Activated CD8-positive, alpha-beta memory T cell treated with anti-CD3 and anti-CD28 coated beads for 36 hours (primary cell): ENCODE results near the gene PLEKHG1. TPM values are rescaled to one million over a fixed set of nuclear protein-coding genes. Genes with fewer than 3 reads are reported as not detected.

Experiments
- CTCF ChIA-PET: fragments of 350-600 bp; sonication (Branson Sonifier 250); formaldehyde crosslinking; loops from one replicate; lab custom pipeline; 2021; ENCODE audit warnings: antibody characterized with exemption; lab: Charles Lee
- POLR2A ChIA-PET: fragments of 350-600 bp; sonication (Branson Sonifier 250); formaldehyde crosslinking; loops from one replicate; lab custom pipeline; 2021; ENCODE audit warnings: antibody characterized with exemption; lab: Charles Lee
- total RNA-seq, 2 experiments: library from RNA; stranded (reverse); gene quantifications; one replicate each; pipeline ENCODE4 v1.2.3, GENCODE V29; 2021

Gene PLEKHG1
- total RNA-seq: 1 to 10 TPM; 7.0 to 7.7 TPM

- CTCF ChIA-PET: interaction anchor here (0.6 to 1.3 kb wide), 3 partner anchors 15 to 181 kb away, joined by 3 to 4 read pairs (median 3); no protein-coding TSS in a partner anchor
- POLR2A ChIA-PET: interaction anchor here (0.6 to 3.3 kb wide), 7 partner anchors 17 to 1055 kb away, joined by 4 to 14 read pairs (median 6); no protein-coding TSS in a partner anchor
These were observed at the start of gene PLEKHG1 for GRCh38 chr6:150599199-150600009. PLEKHG1 (plus strand) TSS chr6:150599885; CDS start chr6:150733682, 133,797 bp downstream.

DNA sequence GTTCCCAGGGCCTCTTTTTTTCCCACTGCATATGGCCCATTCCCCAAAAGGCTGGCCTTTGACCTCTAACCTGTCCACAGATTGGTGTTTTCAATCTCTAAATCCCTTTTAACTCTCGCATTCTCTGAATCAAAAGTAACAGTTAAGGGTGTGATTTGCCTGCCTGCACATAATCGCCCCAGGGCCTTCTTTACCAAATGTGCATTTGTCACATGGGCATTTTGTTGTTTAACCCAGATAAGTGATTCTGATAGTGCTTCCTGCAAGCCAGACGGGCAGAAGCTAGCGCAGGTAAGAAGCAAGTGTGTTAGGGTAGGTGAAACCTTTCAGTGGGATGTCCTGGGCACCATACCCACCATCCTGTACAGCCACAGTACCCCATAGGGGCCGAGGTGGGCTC is 49.4 kb upstream of the PLEKHG1 start:
- POLR2A ChIA-PET: no interaction called here

GRCh38 chr6:150557043-150557599 is 42.6 kb upstream of the PLEKHG1 start:
- ChIA-PET CTCF (no interaction called here), POLR2A (no interaction called here)

More for the DNA sequence above, 49.4 kb upstream of the PLEKHG1 start:
- CTCF ChIA-PET: no interaction called here

DNA sequence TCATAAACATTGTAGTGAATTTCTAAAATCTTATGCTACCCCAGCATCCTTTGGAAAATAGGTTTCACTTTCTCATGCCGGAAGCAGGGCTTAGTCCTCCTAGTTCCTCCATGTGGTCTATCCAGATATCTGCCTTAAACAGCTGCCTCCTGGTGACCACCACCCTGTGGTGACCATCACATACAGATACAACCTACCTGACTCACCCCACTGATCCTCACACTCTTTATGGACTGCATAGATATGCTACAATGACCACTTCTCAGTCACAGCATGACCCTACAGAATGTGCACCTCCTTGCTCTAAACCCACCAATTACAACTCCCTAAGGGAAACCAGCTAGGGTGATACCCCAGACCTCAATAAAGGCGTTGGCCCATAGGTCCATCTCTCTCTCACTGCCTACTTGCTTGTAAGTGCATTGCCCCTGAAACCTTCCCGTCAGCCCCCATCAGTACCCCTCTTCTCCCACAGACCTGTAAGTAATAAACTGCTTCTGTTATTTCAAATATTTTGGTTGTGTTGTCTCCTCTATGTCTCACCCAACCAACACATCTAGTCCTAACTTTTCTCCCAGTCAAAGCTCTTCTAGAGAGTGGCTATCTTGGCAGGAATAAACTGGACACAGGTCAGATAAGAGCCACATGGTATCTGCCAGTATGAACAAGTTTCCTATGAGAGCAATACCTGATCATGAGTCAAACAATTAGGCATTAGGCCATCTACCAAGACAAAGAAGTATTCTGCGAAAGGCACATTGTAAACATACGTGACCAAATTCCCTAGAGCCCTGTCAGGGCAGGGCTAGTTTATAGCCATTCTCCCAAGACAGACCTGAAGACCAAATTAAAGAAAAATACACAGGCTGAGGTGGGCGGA is 39.4 kb upstream of the PLEKHG1 start:
- ChIA-PET CTCF (no interaction called here), POLR2A (no interaction called here)

GRCh38 chr6:150560884-150561219 is 38.8 kb upstream of the PLEKHG1 start:
- ChIA-PET CTCF (no interaction called here), POLR2A (no interaction called here)

DNA sequence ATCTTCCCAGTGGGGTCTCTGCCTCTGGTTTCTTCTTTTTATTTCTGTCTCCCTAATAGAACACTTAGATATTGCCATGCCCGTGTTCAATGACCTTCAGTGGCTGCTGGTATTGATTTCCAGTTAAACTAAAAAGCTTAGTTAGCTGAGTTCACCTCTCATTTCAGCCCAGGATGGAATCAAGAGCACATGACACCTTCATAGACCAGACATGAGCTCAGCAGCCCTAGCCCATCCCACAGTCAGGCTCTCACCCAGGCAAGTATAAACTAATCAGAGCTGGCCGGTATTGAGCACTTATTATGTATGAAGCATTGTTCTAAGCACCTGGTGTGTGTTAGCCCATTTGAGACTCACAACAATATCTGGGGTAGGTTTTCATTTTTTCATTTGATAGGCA is 33.7 kb upstream of the PLEKHG1 start:
- CTCF ChIA-PET: no interaction called here
- POLR2A ChIA-PET: no interaction called here

GRCh38 chr6:150566486-150566885 is 33.2 kb upstream of the PLEKHG1 start:
- POLR2A ChIA-PET: no interaction called here
- CTCF ChIA-PET: no interaction called here

DNA sequence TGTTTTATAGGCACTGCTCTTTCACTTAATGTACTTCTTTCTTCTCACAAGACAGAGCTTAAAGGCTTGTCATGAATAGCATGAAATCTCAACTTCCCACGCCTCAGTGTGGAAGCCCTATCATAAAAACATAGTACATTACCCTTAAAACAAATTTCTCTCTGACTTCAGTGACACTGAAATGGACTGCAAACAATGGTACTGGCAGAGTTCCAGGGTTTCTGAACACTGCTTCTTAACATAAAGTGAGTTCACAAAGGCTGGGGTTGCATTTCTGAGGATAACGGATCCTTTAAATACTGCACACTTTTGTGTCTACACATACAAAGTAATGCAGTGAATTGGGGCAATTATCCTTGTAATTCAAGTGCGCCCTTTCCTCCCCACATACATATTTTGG is 32.3 kb upstream of the PLEKHG1 start:
- POLR2A ChIA-PET: no interaction called here
- CTCF ChIA-PET: no interaction called here

GRCh38 chr6:150567823-150568383 is 31.8 kb upstream of the PLEKHG1 start:
- CTCF ChIA-PET: no interaction called here
- POLR2A ChIA-PET: no interaction called here

DNA sequence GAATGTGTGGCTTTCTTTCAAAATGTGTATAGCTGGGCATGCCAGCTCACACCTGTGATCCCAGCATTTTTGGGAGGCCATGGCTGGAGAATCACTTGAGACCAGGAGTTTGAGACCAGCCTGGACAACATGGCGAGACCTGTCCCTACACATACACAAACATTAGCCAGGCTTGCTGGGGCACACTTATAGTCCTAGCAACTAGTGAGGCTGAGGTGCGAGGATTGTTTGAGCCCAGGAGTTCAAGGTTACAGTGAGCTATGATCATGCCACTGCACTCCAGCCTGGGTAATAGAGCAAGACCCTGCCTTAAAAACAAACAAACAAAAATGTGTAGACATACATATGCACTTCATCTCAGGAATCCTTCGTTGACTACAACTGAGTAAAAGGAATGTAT is 31.1 kb upstream of the PLEKHG1 start:
- POLR2A ChIA-PET: no interaction called here
- CTCF ChIA-PET: no interaction called here

DNA sequence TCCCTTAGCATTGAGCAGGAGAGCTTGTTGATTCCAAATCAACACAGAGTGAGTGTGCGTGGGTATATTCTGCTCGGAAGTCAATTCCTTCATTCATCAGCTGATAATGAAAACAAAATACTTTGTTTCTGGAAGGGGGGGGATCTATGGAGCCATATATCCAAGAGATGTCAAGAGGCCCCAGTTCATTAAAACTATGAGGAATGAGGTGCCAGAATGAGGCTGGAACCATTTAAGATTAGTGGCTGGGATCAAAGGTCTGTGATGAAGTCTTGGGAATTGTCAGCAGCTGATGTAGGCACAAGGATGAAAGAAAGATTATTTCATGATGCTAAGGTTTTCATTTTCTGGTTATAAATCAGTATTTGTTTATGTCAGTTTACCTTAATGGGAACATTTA is 30.5 kb upstream of the PLEKHG1 start:
- POLR2A ChIA-PET: no interaction called here
- CTCF ChIA-PET: no interaction called here

DNA sequence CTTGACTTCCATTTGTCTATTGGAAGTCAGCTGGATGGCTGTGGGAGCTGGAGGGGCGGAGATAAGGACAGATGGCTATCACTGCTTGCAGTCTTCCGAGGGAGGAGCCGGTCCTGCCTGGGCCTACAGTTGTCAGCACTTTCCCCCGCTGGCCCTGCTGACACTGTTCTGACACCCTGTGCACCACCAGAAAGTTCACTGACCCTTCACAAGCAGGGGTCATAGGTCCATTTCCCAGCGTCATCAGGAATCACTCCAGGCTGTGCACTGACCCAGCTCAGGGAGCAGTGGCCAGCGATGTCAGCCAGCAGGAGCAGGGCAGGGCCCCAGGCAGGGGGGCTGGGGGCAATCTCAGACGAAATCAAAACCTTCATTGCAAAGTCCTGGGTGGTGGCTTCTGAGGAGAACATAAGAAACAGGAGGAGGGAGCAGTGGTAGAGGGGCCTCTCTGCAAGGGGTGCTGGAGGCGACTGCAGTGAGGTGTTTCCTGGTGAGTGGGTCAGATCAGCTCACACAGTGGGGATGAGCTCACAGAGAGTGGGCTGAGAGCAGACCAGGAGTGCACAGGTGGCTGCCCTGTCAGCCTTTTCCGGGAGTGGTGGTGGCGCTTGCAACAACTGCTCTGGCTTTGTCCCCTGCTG is 26.5 kb upstream of the PLEKHG1 start:
- POLR2A ChIA-PET: no interaction called here
- CTCF ChIA-PET: no interaction called here

DNA sequence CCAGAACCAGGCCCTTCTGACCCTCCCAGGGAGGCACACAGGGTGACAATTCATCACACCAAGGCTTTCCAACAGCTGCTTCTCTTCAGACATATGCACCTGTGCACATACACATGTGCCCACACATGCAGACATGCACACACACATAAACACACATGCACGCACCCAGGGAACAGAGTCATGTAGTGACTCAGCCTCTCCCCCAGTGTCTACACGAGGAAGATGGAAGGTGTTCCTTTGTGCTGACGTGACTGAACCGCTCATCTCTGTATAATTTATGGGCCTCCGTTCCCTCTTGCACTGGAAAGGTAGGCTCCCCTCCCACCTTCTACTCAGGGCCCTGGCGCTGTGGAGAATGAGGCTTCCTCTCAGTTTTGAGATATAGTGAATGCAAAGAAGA is 23.8 kb upstream of the PLEKHG1 start:
- ChIA-PET CTCF (no interaction called here), POLR2A (no interaction called here)

- ChIA-PET CTCF (no interaction called here), POLR2A (no interaction called here)
These were observed 22.9 kb upstream of the PLEKHG1 start for GRCh38 chr6:150576651-150577226.

DNA sequence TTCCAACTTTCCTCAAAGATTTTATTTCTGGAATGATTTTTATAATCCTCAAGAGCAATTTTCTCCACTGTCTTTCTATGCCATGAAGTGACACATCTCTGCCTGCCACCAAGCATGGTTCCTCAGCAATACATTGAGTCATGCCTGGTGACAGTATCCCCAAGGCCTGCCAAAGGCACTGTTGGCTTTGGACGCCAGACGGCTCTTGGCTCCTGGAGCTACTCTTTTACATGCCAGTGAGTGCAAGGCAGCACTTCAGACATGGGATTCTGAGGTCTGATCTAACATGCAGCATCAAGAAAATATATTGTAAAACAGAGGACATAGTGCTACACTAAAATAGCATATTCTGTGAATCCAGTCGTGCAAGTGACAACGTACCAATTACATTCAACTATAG is 20.1 kb upstream of the PLEKHG1 start:
- POLR2A ChIA-PET: no interaction called here
- CTCF ChIA-PET: no interaction called here

- ChIA-PET CTCF (interaction anchor here (0.5 kb wide), 1 partner anchor 101 kb away, joined by 4 read pairs; no protein-coding TSS in a partner anchor), POLR2A (no interaction called here)
These were observed 19.2 kb upstream of the PLEKHG1 start for GRCh38 chr6:150580489-150580888.

GRCh38 chr6:150584065-150584464 is 15.6 kb upstream of the PLEKHG1 start:
- ChIA-PET POLR2A (no interaction called here), CTCF (interaction anchor here (0.6 kb wide), 1 partner anchor 410 kb away, joined by 3 read pairs; no protein-coding TSS in a partner anchor)

DNA sequence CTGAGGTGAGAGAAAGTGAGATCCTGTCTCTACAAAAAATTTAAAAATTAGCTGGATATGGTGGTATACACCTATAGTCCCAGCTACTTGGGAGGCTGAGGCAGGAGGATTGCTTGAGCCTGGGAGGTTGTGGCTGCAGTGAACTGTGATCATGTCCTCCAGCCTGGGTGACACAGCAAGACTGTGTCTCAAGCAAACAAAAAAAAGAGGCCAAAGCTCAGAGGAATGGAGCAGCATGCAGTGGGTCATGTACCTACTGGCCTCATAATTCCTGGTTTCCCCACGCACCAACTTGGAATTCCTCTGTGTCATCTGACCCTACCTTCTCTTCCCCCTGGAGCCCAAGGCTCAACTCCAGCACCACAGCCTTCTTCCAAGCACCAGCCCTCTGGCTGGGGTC is 15.1 kb upstream of the PLEKHG1 start:
- ChIA-PET CTCF (no interaction called here), POLR2A (no interaction called here)

DNA sequence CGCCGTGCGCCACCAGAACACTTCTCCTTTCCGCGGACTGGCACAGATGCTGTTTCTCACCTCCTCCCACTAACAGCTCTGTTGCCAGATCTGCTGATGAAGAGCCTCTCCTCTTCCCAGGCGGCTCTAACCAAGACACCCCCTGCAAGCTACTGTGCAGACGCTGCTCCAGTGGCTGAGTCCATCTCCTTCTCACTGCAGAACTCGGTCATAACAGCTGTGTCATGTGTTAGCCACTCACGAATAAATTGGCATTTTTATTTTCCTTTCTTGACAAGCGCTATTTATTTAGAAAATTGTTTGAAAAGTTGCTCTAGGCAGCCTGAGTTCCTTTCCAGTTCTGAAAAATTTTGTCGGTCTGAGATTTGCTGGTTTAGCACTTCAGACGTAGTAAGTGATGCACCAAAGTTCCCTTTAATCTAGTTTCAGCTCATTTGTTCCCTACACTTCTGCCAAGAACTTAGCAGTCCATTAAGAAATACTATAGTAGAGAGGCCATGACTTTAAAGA is 12.8 kb upstream of the PLEKHG1 start:
- POLR2A ChIA-PET: no interaction called here
- CTCF ChIA-PET: no interaction called here
